ENCODE data around the gene KCNQ1. TPM values are rescaled to one million over a fixed set of nuclear protein-coding genes. Genes with fewer than 3 reads are reported as not detected.

KCNQ1 gene
- total and polyA plus RNA-seq, 12 donors: 11.0 to 447 (median 320) TPM

DNA sequence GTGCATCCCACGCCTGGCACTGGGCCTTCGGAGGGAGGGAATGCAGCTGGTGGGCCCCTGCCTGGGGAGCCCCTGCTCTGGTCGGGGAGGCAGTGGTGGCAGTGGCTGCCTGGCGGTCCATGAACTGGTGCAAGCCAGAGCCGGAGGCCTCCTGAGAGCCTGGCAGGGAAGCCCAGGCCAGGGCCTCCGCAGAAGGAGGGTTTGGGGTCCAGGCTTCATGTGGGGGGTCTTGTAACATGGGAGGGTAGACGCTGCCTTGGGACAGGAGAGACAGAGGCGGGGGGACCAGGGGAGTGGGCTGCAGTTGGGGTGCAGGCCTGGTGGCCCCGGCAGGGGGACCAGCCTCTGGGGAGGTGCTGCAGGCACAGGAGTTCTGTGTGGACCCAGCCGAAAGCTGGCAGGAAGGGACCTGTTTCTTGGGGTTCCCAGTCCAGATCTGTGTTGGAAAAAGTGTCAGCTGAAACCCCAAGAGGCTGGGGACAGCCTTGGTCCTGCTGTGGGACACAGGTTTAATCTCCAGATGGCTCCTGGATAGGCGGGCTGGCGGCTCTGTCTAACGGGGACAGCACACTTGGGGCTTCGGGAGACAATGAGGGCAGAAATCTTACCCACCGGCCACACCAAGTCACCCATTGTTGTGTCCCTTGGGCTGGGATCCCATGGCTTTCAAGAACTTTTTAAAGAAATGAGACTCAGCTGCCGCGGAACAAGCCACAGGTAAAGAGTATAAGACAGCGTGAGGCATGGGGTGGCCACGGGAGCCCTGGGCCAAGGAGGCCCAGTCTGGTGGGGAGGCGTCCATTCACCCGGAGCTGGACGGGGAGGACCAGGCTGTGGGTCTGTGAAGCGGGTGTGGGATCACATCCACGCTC lies 73.5 kb downstream of the KCNQ1 start:
- Histone ChIP-seq H3K9me3 (replicated peaks in 1 of 3) (no peaks in the 10 kb centered on the region), H3K27me3 (no peaks in the 10 kb centered on the region), H3K4me1 (replicated peaks in 1 of 2) (peaks cover 13 to 17% of the 10 kb centered on the region in 2 donors), H3K4me3 (no peak overlapping the region), H3K27ac (peak overlapping the region in 1 of 5 donors; percentile 10), H3K36me3 (replicated peaks in 1 of 2) (no peaks in the 10 kb centered on the region)
- intact Hi-C loops (cut with DNase I): loop anchor here in 1 of 2 donors (5.0 kb wide), 1 partner anchor 76 kb away; the partner anchor contains the start of gene TRPM5
- peak in 4 of 7 donors; percentile 5 to 16 (median 12) for DNase-seq
- TF ChIP-seq POLR2A (IDR thresholded peaks at IDR 0.05): no peak
- TF ChIP-seq CTCF (IDR thresholded peaks at IDR 0.05): no peak
- 85 to 95% (median 93%) methylated on average over 19 to 24 of the region's 24 CpGs for WGBS, 4 donors

- DNase-seq: peak in 2 of 7 donors; percentile 9 to 15
- H3K4me1 ChIP-seq (replicated peaks in 1 of 2): peaks cover 16 to 24% of the 10 kb centered on the region in 2 donors
- no peaks in the 10 kb centered on the region for H3K27me3 ChIP-seq
- H3K4me3 ChIP-seq: no peak overlapping the region
- 74 to 82% (median 80%) methylated on average over 6 to 8 of the region's 8 CpGs for WGBS, 4 donors
- H3K36me3 ChIP-seq (replicated peaks in 1 of 2): no peaks in the 10 kb centered on the region
- peak overlapping the region in 1 of 5 donors; percentile 10 for H3K27ac ChIP-seq
- TF ChIP-seq POLR2A (IDR thresholded peaks at IDR 0.05) (no peak), CTCF (IDR thresholded peaks at IDR 0.05) (no peak)
- intact Hi-C loops (cut with DNase I): loop anchor here in 1 of 2 donors (5.0 kb wide), 1 partner anchor 77 kb away; the partner anchor contains the start of gene TRPM5
- H3K9me3 ChIP-seq (replicated peaks in 1 of 3): no peaks in the 10 kb centered on the region
These were observed 74.2 kb downstream of the KCNQ1 start for GRCh38 chr11:2518983-2519340.

- TF ChIP-seq CTCF (IDR thresholded peaks at IDR 0.05): no peak
- TF ChIP-seq POLR2A (IDR thresholded peaks at IDR 0.05): no peak
- Histone ChIP-seq H3K9me3 (replicated peaks in 1 of 3) (no peaks in the 10 kb centered on the region), H3K4me3 (no peak overlapping the region), H3K27me3 (no peaks in the 10 kb centered on the region), H3K27ac (no peak overlapping the region), H3K4me1 (replicated peaks in 1 of 2) (peaks cover 22 to 29% of the 10 kb centered on the region in 2 donors), H3K36me3 (replicated peaks in 1 of 2) (no peaks in the 10 kb centered on the region)
- intact Hi-C loops (cut with DNase I): loop anchor here in 1 of 2 donors (5.0 kb wide), 1 partner anchor 77 kb away; the partner anchor contains the start of gene TRPM5
- WGBS, 4 donors: 87 to 97% (median 88%) methylated on average over 2 of the region's 2 CpGs
- DNase-seq: peak in 1 of 7 donors; percentile 9
These were observed 74.7 kb downstream of the KCNQ1 start for GRCh38 chr11:2519517-2519861.

- no peaks in the 10 kb centered on the region for H3K9me3 ChIP-seq (replicated peaks in 1 of 3)
- no peaks in the 10 kb centered on the region for H3K36me3 ChIP-seq (replicated peaks in 1 of 2)
- intact Hi-C loops (cut with DNase I): loop anchor here (5.0 to 10.0 kb wide), 5 partner anchors 78 to 325 kb away; partner anchors contain the start of genes C11orf21 (in 1 of the 2), TRPM5 (in 1 of the 2) and TSPAN32 (in 1 of the 2)
- DNase-seq: peak in 6 of 7 donors; percentile 10 to 51 (median 19)
- H3K4me1 ChIP-seq (replicated peaks in 1 of 2): peaks cover 28 to 35% of the 10 kb centered on the region in 2 donors
- TF ChIP-seq CTCF (IDR thresholded peaks at IDR 0.05): no peak
- TF ChIP-seq POLR2A (IDR thresholded peaks at IDR 0.05): no peak
- H3K4me3 ChIP-seq: no peak overlapping the region
- WGBS, 4 donors: 82 to 95% (median 83%) methylated on average over 4 to 24 of the region's 24 CpGs
- H3K27ac ChIP-seq: peak overlapping the region in 1 of 5 donors; percentile 34
- no peaks in the 10 kb centered on the region for H3K27me3 ChIP-seq
These were observed 75.3 kb downstream of the KCNQ1 start for GRCh38 chr11:2519862-2520735.

Data from adrenal gland (tissue), 12 donors.